ENCODE measurements around the gene COL19A1.

- TF ChIP-seq CTCF (IDR thresholded peaks at IDR 0.05) (no peak), POLR2AphosphoS5 (IDR thresholded peaks at IDR 0.05; ENCODE audit: insufficient read depth in 1 of 2, low read depth in 1 of 2) (no peak), POLR2A (IDR thresholded peaks at IDR 0.05) (no peak)
Observed at GRCh38 chr6:69973138-69973537, 106.8 kb downstream of the COL19A1 start.

All from vagina (tissue), 2 donors.